ENCODE data around the gene UCP2.

UCP2 gene

GRCh38 chr11:73971175-73971719, 11.4 kb downstream of the UCP2 start:
- no peak for DNase-seq (ENCODE audit: low read depth)

- DNase-seq (ENCODE audit: low read depth) = no peak
Observed at GRCh38 chr11:73969991-73970800, 12.4 kb downstream of the UCP2 start.

DNA sequence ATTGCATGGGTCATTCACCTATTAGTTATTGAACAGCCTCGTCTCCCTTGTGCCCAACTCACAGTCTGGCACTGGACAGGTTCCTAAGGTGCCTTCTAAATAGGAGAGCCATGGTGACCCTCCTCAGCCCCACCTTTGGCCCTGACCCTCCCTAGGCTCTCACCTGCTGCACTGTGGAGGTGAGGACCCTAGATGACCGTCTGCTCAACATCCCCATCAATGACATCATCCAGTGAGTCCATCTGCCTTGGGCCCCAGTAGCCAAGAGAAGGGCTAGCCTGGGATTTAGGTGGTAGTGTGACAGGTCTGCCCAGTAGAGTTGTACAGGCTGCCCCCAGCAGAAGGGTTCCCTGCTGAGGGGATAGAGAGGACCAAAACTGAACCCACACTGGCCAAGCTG, 13.6 kb downstream of the UCP2 start:
- DNase-seq (ENCODE audit: low read depth) = no peak

GRCh38 chr11:73968356-73968966, 14.2 kb downstream of the UCP2 start:
- DNase-seq (ENCODE audit: low read depth) = no peak

GRCh38 chr11:73965764-73966121, 16.9 kb downstream of the UCP2 start:
- DNase-seq (ENCODE audit: low read depth) = no peak

DNA sequence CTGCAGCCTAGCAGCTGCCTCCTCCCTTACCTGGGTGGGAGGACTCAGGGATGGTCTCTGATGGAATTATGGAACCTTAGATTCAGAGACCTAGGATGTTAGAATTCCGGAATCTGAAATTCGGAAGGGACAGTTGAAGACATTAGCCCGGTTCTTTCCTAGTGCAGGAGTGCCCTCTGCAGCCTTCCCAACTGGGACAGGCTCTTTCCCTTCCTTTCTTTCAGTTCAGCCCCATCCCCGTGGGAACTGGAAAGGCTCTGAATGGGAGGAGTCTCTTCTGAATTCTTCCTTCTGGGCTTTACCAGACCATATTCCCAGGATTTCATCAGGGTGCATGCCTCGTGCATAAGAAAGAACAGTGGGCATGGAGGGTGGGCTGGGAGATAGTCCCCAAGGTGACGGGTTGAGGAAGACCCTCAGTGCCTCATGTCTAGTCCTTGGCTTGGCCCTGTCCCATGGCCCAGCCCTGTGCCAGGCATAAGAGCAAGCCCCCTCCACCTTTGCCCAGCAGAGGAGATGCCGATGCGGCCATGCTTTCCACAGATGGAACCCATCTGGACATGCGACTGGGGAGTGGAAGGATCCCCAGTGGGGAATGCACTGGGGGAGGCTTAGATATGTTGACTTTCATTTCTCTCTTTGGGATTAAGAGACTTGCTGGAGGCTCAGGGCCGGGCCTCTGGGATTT, 17.4 kb downstream of the UCP2 start:
- no peak for DNase-seq (ENCODE audit: low read depth)

DNA sequence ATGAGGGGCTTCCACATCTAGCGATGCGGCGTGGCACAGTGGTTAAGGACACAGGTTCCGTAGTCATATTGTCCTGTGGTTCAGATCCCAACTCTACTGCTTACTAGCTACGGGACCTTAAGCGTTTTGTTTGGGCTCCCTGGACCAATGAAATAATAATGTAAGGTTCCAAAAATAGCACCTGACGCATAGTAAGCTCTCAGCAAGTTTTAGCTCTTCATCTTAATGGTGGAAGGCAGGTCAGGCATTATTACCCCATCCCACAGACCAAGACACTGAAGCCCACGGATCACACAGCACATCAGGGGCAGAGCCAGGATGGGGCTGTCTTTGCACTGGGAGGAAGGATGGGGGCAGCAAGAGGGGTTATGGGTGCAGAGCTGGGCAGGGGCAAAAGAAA, 18.8 kb downstream of the UCP2 start:
- DNase-seq (ENCODE audit: low read depth) = no peak

- no peak for DNase-seq (ENCODE audit: low read depth)
Observed at GRCh38 chr11:73962101-73962705, 20.4 kb downstream of the UCP2 start.

GRCh38 chr11:73961321-73961720, 21.3 kb downstream of the UCP2 start:
- DNase-seq (ENCODE audit: low read depth) = no peak

GRCh38 chr11:73958521-73959141, 24.0 kb downstream of the UCP2 start:
- no peak for DNase-seq (ENCODE audit: low read depth)

GRCh38 chr11:73957654-73958361, 24.8 kb downstream of the UCP2 start:
- DNase-seq (ENCODE audit: low read depth) = no peak

- DNase-seq (ENCODE audit: low read depth) = no peak
Observed at GRCh38 chr11:73956876-73957653, 25.6 kb downstream of the UCP2 start.

- DNase-seq (ENCODE audit: low read depth) = no peak
Observed at GRCh38 chr11:73951797-73952196, 30.8 kb downstream of the UCP2 start.

- DNase-seq (ENCODE audit: low read depth) = no peak
Observed at GRCh38 chr11:73950869-73951710, 31.6 kb downstream of the UCP2 start, which contains the start of gene DNAJB13. Gene DNAJB13 (plus strand): TSS chr11:73951026. CDS start chr11:73951070, 44 bp downstream.

GRCh38 chr11:73949912-73950311, 32.7 kb downstream of the UCP2 start:
- DNase-seq (ENCODE audit: low read depth) = no peak

- no peak for DNase-seq (ENCODE audit: low read depth)
Observed at GRCh38 chr11:73949246-73949645, 33.4 kb downstream of the UCP2 start.

DNA sequence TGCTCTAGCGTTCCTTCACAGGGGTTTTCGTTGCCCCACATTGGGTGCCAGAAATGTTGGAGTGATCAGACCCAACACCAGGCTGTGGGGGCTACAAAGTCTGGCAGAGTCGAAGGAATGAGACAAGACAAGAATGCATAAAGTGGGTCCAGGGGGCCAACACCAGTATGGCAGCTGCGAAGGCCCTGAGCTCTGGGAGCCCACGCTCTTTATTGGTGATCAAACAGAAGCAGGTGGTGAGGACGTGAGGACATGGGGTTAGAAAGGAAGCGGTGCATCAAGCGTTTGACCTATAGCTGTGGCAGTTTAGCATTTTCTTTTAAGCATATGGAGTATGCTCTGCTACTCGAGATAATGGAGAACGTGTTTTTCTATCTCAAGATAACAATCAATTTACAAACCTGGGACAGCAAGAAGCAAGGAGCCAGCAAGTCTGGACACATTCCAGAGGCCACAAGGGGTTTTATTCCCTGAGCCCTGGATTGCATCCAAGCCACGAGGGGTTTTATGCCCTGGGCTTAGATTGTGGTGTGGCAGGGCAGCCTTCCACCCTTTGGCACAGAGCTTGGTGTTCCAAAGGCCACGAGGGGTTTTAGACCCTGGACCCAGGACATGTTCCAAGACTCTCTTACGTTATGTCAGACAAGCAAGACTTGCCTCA, 35.7 kb downstream of the UCP2 start:
- DNase-seq (ENCODE audit: low read depth) = no peak

- DNase-seq (ENCODE audit: low read depth) = no peak
Observed at GRCh38 chr11:73945396-73945795, 37.2 kb downstream of the UCP2 start.

DNA sequence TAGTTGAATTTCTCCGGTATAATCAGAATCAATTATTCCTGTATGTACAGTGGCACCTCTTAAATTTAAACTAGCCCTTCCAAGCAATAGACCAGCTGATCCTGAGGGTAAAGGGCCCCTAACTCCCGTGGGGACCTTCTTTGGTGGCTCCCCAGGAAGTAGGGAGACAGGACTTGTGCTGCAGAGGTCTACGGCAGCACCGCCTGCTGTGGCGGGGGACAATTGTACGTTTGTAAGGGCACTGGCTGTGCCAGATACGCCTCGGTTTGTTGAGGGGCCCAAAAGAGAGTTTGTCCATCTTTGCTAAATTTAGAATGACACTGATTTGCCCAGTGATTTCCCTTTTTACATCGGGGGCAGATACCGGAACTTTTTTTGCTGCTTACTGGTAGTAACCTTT, 37.7 kb downstream of the UCP2 start:
- DNase-seq (ENCODE audit: low read depth) = no peak
